Natural killer cell (primary cell): ENCODE measurements around the gene PRKG1. TPM values are rescaled to one million over a fixed set of nuclear protein-coding genes. Genes with fewer than 3 reads are reported as not detected.

Source experiments
- ATAC-seq, 3 donors: fragments of 150-1000 bp in 2 of 3; fragments of 200-7000 bp in 1 of 3; cut with Tn5 transposase; 1 replicate in 1 of 3; 2 replicates in 2 of 3; pipeline ENCODE4 v1.10.0; 2021; ENCODE audit warnings: mild to moderate bottlenecking in 2 of 3, moderate library complexity in 2 of 3
- DNase-seq, 2 donors: peaks; one replicate each; pipeline versions ENCODE4 v3.0.0 to v3.0.0-alpha.2; 2013 to 2021; ENCODE audit warnings: mixed read lengths in 1 of 2
- H3K27ac ChIP-seq: one replicate; pipeline ENCODE4 v1.5.1; 2013; ENCODE audit warnings: mild to moderate bottlenecking, low read length
- H3K27me3 ChIP-seq: one replicate; pipeline ENCODE4 v1.6.1; 2013; ENCODE audit warnings: low read length; ENCODE audit not compliant: control insufficient read depth, insufficient read depth
- H3K36me3 ChIP-seq: one replicate; pipeline ENCODE4 v1.6.1; 2013; ENCODE audit warnings: low read length; ENCODE audit not compliant: control insufficient read depth, insufficient read depth
- H3K4me1 ChIP-seq: one replicate; pipeline ENCODE4 v1.6.1; 2013; ENCODE audit warnings: low read length; ENCODE audit not compliant: control insufficient read depth, insufficient read depth
- H3K4me3 ChIP-seq: one replicate; pipeline ENCODE4 v1.5.1; 2013; ENCODE audit warnings: low read length
- H3K9me3 ChIP-seq: one replicate; pipeline ENCODE4 v1.6.1; 2013; ENCODE audit warnings: low read length; ENCODE audit not compliant: control insufficient read depth, insufficient read depth
- H3K27ac Mint-ChIP-seq, 2 donors: one replicate each; pipeline ENCODE4 v1.8.0; 2022; ENCODE audit warnings: mild to moderate bottlenecking in 2 of 2, mixed read lengths in 2 of 2, moderate library complexity in 1 of 2
- H3K27me3 Mint-ChIP-seq, 2 donors: one replicate each; pipeline ENCODE4 v1.8.0; 2022; ENCODE audit warnings: low read depth in 2 of 2, mixed read lengths in 2 of 2
- H3K36me3 Mint-ChIP-seq: one replicate; pipeline ENCODE4 v1.8.0; 2022; ENCODE audit warnings: mixed read lengths
- H3K4me1 Mint-ChIP-seq, 2 donors: one replicate each; pipeline ENCODE4 v1.8.0; 2022; ENCODE audit warnings: mixed read lengths in 2 of 2
- H3K4me3 Mint-ChIP-seq: one replicate; pipeline ENCODE4 v1.8.0; 2022; ENCODE audit warnings: mild to moderate bottlenecking, moderate library complexity, mixed read lengths
- H3K9me3 Mint-ChIP-seq, 2 donors: one replicate each; pipeline ENCODE4 v1.8.0; 2022; ENCODE audit warnings: mixed read lengths in 2 of 2
- WGBS: methylation state at CpG from one replicate; pipeline ENCODE4 v1.1.7; 2013; ENCODE audit warnings: missing lambda C conversion rate; ENCODE audit not compliant: insufficient coverage; 5-methylcytosine and 5-hydroxymethylcytosine counted together
- intact Hi-C: fragments of 100-400 bp; cut with micrococcal nuclease; formaldehyde crosslinking; loops from one replicate; pipeline ENCODE4 v1.14.2; 2022
- total RNA-seq, 4 donors: library from RNA; stranded (reverse); fragments of 120-200 nt in 1 of 4; gene quantifications; one replicate each; pipeline versions ENCODE4 v1.2.3 to v1.2.4, GENCODE V29; 2013 to 2022
- TF ChIP-seq, protein P1 (sequence below): fragments of 200-600 bp; IDR thresholded peaks from one replicate; pipeline ENCODE4 v1.8.0; 2022; ENCODE audit warnings: antibody characterized with exemption

Gene PRKG1
- total RNA-seq, 3 donors from 2014 or later (not counting 1 experiment from before 2014, with no cell fraction given) = 0.23 to 0.41 (median 0.35) TPM

GRCh38 chr10:51196508-51197175 is 122.4 kb downstream of the PRKG1 start:
- no peaks in the 10 kb centered on the region for H3K27me3 Mint-ChIP-seq
- H3K27ac ChIP-seq = no peak overlapping the region
- no peaks in the 10 kb centered on the region for H3K27me3 ChIP-seq
- H3K36me3 Mint-ChIP-seq = no peaks in the 10 kb centered on the region
- TF ChIP-seq, protein P1, sequence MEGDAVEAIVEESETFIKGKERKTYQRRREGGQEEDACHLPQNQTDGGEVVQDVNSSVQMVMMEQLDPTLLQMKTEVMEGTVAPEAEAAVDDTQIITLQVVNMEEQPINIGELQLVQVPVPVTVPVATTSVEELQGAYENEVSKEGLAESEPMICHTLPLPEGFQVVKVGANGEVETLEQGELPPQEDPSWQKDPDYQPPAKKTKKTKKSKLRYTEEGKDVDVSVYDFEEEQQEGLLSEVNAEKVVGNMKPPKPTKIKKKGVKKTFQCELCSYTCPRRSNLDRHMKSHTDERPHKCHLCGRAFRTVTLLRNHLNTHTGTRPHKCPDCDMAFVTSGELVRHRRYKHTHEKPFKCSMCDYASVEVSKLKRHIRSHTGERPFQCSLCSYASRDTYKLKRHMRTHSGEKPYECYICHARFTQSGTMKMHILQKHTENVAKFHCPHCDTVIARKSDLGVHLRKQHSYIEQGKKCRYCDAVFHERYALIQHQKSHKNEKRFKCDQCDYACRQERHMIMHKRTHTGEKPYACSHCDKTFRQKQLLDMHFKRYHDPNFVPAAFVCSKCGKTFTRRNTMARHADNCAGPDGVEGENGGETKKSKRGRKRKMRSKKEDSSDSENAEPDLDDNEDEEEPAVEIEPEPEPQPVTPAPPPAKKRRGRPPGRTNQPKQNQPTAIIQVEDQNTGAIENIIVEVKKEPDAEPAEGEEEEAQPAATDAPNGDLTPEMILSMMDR = no peak
- DNase-seq = no peak
- no peak overlapping the region for H3K4me3 ChIP-seq
- WGBS = no CpG with 5 or more reads among the region's 1 CpG
- H3K4me1 ChIP-seq = no peaks in the 10 kb centered on the region
- H3K9me3 ChIP-seq = no peaks in the 10 kb centered on the region
- no peaks in the 10 kb centered on the region for H3K36me3 ChIP-seq
- intact Hi-C loops = no loop called here
- no peak for ATAC-seq
- no peak overlapping the region for H3K4me3 Mint-ChIP-seq
- no peaks in the 10 kb centered on the region for H3K4me1 Mint-ChIP-seq
- no peak overlapping the region for H3K27ac Mint-ChIP-seq
- H3K9me3 Mint-ChIP-seq = peaks cover 0 to 2% of the 10 kb centered on the region in 2 donors

- no peaks in the 10 kb centered on the region for H3K9me3 ChIP-seq
- H3K27ac ChIP-seq = no peak overlapping the region
- H3K9me3 Mint-ChIP-seq = peaks cover 0 to 3% of the 10 kb centered on the region in 2 donors
- H3K27me3 Mint-ChIP-seq = no peaks in the 10 kb centered on the region
- H3K4me3 Mint-ChIP-seq = no peak overlapping the region
- H3K4me3 ChIP-seq = no peak overlapping the region
- intact Hi-C loops = no loop called here
- H3K4me1 ChIP-seq = no peaks in the 10 kb centered on the region
- no peaks in the 10 kb centered on the region for H3K27me3 ChIP-seq
- DNase-seq = no peak
- H3K36me3 ChIP-seq = no peaks in the 10 kb centered on the region
- no peaks in the 10 kb centered on the region for H3K4me1 Mint-ChIP-seq
- TF ChIP-seq, protein P1 = no peak
- no peak overlapping the region for H3K27ac Mint-ChIP-seq
- H3K36me3 Mint-ChIP-seq = no peaks in the 10 kb centered on the region
- ATAC-seq = no peak
- WGBS = no CpG with 5 or more reads among the region's 3 CpGs
These were observed 123.9 kb downstream of the PRKG1 start for GRCh38 chr10:51198170-51198569.

DNA sequence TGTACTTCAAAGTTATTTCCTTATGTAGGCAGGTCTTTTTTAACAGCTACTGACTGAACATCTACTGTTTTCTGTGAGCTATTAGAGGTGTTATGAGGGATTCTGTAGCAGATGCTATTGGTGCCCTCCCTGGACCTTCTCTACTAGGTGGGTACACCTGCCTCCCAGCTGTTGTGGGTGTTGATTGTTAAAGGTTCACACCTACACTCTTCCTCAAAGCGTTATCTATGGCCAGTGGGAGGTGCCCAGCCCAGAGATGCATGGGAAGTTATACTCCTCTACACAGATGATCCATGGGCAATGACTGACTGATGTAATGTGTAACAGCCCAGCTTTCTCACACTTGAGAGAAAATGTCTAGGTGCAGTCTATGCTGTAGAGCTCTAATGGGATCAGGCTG is 127.7 kb downstream of the PRKG1 start:
- Histone ChIP-seq H3K4me3 (no peak overlapping the region), H3K27ac (no peak overlapping the region), H3K27me3 (no peaks in the 10 kb centered on the region), H3K36me3 (no peaks in the 10 kb centered on the region), H3K9me3 (no peaks in the 10 kb centered on the region), H3K4me1 (no peaks in the 10 kb centered on the region)
- Mint-ChIP-seq H3K4me1 (no peaks in the 10 kb centered on the region), H3K27me3 (no peaks in the 10 kb centered on the region), H3K9me3 (peaks cover 0 to 3% of the 10 kb centered on the region in 2 donors), H3K4me3 (no peak overlapping the region), H3K27ac (no peak overlapping the region), H3K36me3 (no peaks in the 10 kb centered on the region)
- ATAC-seq (no peak), DNase-seq (no peak)
- intact Hi-C loops = no loop called here
- no CpG with 5 or more reads among the region's 1 CpG for WGBS
- TF ChIP-seq, protein P1 = no peak

DNA sequence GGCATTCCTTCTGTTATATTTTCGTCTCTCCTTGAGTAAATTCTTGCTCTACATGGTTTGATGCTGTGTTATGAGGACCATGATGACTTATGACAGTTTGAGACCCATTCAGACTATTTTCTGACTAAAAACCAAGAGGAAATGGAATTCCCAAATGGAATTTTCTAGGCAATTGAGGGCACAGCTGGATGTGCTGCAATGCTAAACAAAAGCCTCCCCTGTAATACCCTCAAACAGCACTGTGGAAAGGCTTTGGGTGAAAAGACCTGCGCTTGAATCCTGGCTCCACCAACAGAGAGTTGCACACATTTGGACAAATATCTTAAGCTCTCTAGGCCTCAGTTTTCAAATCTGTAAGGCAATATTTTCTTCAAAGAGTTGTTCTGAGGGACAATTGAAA is 129.1 kb downstream of the PRKG1 start:
- TF ChIP-seq, protein P1 = no peak
- H3K4me3 Mint-ChIP-seq = no peak overlapping the region
- Histone ChIP-seq H3K9me3 (no peaks in the 10 kb centered on the region), H3K27ac (no peak overlapping the region), H3K4me1 (no peaks in the 10 kb centered on the region), H3K36me3 (no peaks in the 10 kb centered on the region), H3K27me3 (no peaks in the 10 kb centered on the region), H3K4me3 (no peak overlapping the region)
- peaks cover 0 to 3% of the 10 kb centered on the region in 2 donors for H3K27me3 Mint-ChIP-seq
- no peak overlapping the region for H3K27ac Mint-ChIP-seq
- ATAC-seq (no peak), DNase-seq (no peak)
- 83% methylated on average over 2 of the region's 2 CpGs for whole genome bisulfite sequencing
- H3K9me3 Mint-ChIP-seq = peaks cover 0 to 2% of the 10 kb centered on the region in 2 donors
- intact Hi-C loops = no loop called here
- H3K4me1 Mint-ChIP-seq = no peaks in the 10 kb centered on the region
- H3K36me3 Mint-ChIP-seq = no peaks in the 10 kb centered on the region
